ENCODE results near the gene RASL11B.
"Not testable (repeated sequence)": the region's sequence is repeated elsewhere in the genome, so short reads cannot be mapped to it uniquely, and the experiment has no call there.

The RASL11B gene, protein sequence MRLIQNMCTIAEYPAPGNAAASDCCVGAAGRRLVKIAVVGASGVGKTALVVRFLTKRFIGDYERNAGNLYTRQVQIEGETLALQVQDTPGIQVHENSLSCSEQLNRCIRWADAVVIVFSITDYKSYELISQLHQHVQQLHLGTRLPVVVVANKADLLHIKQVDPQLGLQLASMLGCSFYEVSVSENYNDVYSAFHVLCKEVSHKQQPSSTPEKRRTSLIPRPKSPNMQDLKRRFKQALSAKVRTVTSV

DNA sequence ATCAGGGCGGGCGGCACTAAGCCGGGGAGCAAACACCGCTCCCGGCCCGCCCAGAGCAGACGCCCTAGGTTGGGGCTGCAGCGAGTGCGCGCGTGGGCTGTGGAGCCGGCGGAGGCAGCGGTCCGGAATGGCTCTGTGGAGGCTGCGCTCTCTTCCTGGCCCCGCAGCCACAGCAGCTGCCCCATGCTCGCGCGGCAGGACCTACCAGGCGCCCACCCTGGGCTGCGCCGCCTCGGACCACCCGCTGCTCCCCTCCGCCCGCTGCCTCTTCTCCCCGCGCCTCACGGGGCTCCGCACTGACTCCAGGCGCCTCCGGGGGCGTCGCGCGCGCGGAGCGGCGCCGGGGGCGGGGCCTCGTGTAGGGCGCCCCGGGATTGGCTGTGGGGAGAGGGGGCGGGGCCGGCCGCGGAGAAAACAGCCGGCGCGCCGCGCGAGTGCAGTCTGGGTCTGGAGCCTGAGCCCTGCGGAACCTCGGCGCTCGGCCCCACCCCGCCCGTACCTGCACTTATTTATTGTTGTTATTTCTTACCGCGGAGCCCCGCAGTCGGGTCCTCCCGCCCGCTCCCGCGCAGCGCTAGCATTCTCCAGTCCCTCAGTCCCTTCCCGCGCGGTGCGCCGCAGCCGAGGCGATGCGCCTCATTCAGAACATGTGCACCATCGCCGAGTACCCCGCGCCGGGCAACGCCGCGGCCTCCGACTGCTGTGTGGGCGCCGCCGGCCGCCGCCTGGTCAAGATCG is at the start of gene RASL11B:
RASL11B (plus strand) TSS at position 439 of the 738 bp plus-strand sequence; CDS start at position 630, 191 bp downstream.
- peak; percentile 61 to 63 (median 61) for DNase-seq (ENCODE audit: low read depth in 2 of 3, low spot score in 2 of 3)

DNA sequence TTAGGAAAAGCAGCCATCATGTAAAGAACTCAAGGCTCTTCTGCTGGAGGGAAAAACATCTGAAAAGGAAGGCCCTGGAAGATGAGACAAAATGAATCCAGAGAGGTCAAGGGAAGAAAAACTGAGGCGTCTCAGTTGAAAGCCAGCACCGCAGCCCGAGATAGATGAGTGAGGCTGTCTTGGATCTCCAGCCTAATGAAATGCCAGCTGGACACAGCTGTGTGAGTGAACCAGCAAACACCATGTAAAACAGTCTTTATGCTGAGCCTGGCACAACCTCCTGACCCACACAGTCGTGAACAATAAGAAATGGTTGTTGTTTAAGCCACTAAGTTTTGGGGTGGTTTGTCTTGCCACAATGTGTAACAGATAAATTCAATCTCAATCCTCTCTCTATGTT is 48.6 kb upstream of the RASL11B start:
- no peak for DNase-seq (ENCODE audit: low read depth in 2 of 3, low spot score in 2 of 3)

DNA sequence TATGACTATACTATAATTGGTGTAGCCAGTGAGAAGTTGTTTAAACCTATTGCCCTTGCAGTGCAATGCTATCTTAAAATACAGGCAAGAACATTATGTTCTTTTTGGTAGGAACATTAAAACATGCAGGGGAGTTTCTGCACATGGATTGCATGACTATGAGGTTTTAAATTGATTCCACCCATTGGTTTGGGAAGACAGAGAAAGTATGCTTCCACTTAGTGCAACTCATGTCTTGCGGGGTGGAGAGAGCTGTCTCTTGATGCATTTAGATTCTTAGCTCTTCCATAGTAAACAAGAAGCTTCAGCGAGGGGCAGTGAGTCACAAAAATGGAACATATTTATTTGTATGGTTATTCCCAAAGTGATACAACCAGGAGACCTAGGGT is 39.5 kb upstream of the RASL11B start:
- DNase-seq (ENCODE audit: low read depth in 2 of 3, low spot score in 2 of 3), result no peak

DNA sequence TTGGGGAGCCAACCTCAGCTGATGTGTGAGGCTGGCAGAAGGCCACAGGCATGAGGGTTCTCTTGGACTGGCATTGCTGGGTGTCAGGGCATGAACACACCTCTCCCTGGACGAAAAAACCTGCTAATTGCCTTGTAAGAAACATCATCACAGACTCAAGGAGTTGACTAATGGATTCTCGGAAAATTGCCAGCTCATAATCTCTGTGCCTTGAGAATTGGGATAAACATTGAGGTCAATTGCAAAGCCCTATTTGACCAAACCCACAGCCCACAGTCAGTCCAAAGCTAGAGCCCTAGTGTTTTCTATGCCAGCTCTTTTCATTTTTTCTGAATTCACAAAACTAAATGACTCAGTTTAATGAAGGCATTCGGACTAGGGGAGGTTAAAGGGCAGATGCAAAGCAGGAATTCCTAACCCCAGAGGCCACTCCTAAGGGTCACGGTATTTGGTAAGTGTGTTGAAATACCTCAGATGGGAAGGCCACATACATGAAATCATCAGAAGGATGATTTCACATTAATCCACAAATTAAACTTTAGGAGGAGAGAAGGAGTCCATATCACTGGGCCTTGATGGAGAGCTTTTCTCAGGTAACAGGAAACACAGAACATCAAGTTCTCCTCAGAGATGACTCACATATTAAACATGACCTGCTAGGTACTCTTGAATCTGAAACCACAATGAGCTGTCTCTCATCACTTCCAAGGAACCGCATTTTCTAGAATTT is 39.0 kb upstream of the RASL11B start:
- DNase-seq (ENCODE audit: low read depth in 2 of 3, low spot score in 2 of 3), result no peak

DNA sequence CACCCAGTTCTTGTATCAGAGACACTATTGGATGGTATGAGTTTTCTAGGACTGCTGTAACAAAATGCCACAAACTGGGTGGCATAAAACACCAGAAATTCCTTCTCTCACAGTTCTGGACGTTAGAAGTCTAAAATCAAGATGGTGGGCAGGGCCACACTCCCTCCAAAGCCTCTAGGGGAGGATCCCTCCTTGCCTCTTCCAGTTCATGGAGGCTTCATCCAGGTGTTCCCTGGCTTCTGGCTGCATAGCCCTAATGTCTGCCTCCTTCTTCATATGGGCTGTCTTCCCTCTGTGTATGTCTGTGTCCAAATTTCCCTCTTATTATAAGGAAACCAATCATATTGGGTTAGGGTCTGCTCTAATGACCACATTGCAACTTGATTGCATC is 38.4 kb upstream of the RASL11B start:
- no peak for DNase-seq (ENCODE audit: low read depth in 2 of 3, low spot score in 2 of 3)

DNA sequence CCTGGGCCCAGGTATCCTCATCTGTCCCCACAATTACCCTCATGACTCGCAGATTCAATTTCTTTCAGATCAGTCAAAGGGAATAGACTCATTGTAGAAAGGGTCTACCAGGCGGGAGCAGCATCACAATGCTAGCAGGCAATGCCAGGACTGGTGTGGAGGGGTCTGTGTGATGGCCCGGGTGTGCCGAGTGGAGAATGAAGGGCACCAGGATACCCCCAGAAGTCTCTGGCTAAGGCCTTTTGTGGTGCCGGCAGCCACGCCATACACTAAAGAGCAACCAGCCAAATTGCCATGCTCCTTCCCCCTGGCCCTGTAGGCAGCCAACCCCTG is 37.9 kb upstream of the RASL11B start:
- no peak for DNase-seq (ENCODE audit: low read depth in 2 of 3, low spot score in 2 of 3)

DNA sequence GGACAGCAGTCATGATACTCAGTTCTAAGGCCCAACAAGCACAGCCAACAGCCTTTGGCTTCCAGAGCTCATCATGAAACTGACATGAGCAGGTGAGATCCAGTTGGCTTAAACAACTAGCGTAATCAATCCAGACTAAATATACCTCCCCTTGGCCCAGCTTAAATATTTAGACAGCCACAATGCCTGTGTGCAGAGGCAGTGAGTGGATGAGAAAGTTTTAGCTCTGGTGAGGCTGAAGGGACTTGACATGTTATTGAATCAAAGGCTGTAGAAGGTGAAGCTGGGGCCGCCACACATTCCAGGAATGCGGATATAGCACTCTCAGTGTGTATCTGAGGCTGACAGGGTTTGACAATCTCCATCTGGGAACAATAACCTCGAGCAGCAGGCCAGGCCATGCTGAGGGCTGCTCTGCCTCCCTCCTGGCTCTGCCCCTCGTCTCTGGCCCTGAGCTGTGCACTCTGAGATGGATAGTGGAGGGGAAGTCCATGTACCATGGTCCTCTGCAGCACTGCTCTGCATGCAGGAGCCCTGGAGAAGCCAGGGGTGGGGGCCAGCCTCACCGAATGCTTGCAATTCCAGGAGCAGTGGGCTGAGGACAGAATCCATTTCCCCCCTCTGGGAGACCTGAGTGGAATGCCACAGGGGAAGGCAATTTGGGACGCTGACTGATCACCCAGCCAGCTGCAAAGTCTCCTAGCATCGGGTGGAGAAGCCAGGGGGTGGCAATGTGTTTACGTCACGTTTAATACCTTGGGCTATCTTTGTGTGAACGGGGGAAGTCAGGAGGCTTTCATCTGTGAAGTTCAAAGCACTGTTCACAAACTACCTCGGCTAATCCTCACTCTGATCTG is 37.3 kb upstream of the RASL11B start:
- no peak for DNase-seq (ENCODE audit: low read depth in 2 of 3, low spot score in 2 of 3)

DNA sequence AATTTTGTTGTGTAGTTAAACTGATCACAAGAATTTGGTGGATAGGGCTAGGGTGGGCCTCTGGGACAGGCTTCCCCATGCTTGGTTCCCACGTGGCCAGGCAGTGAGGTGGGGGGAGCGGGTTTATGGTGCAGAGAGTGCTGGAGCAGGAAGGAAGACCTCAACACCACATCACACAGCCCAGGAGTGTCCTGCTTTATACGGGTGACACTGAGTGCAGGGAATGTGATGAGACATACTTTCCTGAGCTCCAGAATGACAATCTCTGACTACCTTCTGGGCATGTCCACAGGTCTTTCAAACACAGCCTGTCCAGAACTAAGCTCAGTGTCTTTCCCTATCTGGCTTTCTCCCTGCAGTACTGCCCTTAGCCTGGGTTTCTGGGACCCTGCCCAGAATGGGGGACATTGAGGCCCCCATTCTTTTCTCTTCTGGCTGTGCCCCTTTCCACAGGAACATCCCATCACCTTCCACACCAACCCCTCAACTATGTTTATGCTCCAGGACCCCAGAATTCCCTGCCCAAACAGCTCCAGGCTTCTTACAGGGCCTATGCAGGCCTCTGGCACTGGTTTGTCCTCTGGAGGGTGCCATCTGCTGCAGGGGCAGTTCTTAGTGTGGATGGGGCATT is 36.5 kb upstream of the RASL11B start:
- no peak for DNase-seq (ENCODE audit: low read depth in 2 of 3, low spot score in 2 of 3)

DNA sequence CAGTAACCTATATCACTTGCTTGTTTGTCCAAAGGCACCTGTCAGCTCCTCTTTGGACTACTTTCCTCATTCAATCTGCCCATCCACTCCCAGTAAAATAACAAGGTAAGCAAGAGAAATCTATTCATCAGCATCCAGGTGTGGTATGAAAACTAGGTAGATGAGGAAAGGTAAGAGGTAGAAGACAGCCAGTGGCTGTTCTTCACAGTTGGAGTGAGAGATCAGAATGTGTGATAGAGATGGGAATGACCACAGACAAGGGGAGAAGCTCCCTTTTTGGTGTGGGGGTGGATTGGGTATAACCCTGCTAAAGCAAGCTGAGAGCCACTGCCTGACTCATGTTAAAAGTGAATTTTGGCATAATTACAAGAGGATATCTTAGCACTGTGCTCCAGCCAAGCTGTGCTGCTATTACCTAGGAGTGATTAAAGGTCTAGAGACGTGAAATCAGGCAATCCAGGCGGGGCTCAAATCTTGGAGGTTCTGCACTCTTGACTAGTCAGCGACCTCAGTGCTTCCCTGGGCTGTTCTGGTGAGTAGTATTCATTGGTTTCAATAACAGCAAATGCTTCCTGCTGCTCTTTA is 28.1 kb upstream of the RASL11B start:
- DNase-seq (ENCODE audit: low read depth in 2 of 3, low spot score in 2 of 3), result no peak

DNA sequence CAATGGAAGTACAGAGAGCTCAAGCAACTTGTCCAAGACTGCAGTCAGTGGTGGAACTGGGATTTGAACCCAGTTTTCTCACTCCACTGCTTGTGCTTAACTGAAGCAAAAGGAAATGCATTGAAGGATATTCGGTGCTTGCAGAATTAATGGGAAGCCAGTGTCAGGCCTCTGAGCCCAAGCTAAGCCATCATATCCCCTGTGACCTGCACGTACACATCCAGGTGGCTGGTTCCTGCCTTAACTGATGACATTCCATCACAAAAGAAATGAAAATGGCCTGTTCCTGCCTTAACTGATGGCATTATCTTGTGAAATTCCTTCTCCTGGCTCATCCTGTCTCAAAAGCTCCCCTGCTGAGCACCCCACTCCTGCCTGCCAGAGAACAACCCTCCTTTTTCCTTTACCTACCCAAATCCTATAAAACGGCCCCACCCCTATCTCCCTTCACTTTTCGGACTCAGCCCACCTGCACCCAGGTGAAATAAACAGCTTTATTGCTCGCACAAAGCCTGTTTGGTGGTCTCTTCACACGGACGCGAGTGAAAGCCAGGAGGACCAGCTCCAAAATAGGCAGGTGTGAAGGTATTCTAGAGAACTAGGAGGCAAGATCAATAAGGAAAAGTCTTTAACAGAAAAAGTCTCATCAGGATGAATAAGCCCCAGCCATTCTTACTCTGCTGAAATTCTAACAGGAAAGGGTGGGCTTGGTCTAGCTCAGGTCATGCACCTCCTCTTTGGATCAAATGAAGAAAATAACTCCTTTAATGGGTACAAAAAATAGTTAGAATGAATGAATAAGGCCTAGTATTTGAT is 27.3 kb upstream of the RASL11B start:
- not testable (repeated sequence) for DNase-seq (ENCODE audit: low read depth in 2 of 3, low spot score in 2 of 3)

DNA sequence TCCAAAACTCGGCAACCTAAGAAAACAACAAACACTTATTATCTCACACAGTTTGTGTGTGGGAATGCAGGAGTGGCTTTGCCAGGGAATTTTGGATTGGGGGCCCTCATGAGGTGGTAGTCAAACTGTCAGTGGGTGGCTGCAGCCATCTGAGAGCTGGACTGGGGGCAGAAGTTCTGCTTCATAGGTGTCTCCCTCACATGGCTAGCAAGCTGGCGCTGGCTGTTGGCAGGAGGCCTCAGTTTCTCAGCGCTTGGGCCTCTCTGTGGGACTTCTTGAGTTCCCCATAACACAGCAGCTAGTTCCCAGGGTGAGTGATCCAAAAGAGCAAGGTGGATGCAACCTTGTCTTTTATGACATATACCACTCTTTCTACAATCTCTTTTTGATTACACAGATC is 26.0 kb upstream of the RASL11B start:
- no peak for DNase-seq (ENCODE audit: low read depth in 2 of 3, low spot score in 2 of 3)

DNA sequence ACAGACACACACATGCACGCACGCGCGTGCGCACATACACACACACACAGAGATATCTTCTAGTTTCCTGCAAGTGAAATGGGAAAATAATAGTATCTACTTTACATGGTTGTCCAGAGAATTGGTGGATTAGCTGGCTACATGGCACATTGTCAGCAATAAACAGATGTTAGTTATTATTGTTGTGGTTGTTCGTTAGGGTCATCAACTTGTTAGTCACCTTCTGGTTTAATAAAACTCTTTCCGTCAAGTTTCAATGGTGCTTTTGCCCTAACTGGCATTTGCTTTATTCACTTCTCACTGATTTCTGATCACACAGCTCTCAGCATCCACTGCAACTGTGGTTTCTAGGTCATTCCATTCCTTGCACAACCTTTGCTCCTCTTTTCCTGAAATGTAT is 25.4 kb upstream of the RASL11B start:
- no peak for DNase-seq (ENCODE audit: low read depth in 2 of 3, low spot score in 2 of 3)

DNA sequence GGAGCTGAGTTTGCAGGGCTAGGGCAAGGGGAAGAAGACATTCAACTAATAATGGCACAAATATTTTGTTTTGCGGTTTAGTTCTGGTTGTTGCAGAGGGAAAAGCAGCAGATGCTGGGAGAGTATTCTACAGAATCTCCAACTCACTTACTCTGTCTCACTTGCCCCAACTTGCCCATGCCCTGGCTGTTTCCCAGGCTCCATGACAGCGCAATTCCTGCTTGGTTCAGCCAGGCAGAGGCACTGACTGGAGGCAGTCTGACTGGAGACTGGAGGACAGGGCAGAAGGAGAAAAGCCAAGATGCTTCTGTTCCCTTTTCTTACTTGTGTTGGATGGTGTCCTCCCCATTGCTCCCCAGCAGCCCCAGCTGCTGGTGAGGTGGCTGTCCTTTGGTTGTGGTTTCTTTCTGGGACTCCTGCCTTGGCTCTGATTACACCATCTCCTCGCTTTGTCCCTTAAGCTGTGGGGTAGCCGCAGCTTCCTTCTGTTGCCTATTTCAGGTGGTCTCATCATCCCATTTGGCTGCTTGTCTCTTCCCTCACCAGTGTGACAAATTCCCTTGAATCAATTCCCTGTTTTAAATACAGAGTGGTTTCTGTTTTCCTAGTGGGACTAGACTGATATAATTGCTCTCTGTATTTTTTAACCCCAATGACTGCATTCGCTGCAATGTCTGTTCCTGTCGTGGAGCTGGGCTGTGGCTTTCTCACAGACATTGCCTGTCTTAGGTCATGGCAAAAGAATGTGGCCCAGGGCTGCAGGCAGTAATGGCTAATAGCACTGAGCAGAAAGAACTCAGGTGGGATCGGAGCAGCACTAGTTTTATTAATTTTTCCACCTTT is 24.2 kb upstream of the RASL11B start:
- DNase-seq (ENCODE audit: low read depth in 2 of 3, low spot score in 2 of 3), result no peak

DNA sequence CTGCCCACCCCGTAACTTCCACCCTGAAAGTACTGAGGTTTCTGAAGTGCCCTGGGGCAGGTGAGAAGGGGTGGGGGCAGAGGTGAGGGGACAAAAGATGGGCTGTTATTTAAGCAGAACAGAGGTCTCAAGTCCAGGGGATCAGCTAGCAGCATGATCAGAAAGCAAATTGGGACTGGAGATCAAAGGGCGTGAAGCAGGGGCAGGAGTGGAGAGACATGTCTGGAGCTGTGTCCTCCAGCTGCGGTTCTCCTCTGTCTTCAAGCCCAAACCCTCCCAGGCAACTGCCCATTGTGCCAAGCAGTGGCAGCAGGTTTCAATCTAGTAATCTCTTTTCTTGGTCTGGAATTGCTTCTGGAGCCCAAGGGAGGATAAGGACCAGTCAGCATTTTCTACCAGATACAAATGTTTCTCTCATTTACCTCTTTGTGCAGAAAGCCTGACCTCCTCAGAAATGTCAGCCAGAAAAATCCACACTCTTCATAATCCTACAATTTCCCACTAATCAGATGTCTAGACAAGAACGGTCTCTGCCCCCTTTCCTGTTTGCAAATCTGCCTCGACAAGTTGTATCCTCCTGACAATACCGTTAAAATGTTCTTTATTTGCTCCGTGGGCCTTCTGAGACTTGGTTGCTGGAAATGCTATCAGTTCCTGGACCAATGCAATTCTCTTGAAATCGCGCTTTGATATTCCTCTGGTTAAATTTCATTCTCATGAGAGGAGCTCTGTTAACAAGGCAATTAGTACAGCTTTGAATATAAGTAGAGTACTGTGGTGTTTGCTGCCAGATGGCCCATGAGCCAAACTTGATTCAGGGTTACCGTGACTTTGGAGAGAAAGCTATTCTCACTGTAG is 23.2 kb upstream of the RASL11B start:
- DNase-seq (ENCODE audit: low read depth in 2 of 3, low spot score in 2 of 3), result no peak

DNA sequence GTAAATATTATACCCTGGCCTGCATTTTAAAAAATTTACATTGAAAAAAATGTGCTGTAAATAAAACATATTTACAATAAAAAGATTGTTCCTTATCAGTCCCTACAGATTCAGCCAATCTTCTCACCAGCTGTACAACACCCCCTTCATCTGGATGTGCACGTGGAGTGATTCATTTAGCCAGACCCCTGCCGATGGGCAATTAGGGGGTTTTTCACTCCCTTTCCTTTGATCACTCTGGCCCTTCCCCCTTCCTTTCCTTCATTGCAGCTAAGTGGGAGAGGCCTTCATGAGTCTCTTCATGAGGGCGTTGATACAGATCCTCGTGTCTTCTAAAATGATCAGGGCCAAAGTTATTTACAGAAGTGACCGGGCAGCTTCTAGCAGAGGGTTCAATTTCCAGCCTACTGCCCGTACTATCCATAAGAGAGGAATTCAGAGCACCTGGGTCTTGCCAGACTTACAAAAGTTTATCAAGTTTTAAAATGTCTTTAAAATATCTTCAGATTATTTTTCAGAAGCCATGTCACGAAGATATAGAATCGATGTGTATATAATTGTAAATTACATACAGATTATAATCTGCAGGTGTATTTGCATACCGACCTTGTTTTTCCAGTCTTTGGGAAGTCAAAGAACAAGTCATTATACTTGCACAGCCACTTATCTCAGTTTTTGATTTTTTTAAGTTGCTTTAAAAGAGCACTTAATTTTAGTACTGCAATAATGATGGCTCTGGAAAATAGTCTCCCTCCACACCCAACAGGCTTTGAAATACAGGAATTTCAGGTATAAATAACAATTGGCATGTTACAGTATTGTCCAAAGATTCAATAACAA is 21.4 kb upstream of the RASL11B start:
- no peak for DNase-seq (ENCODE audit: low read depth in 2 of 3, low spot score in 2 of 3)

DNA sequence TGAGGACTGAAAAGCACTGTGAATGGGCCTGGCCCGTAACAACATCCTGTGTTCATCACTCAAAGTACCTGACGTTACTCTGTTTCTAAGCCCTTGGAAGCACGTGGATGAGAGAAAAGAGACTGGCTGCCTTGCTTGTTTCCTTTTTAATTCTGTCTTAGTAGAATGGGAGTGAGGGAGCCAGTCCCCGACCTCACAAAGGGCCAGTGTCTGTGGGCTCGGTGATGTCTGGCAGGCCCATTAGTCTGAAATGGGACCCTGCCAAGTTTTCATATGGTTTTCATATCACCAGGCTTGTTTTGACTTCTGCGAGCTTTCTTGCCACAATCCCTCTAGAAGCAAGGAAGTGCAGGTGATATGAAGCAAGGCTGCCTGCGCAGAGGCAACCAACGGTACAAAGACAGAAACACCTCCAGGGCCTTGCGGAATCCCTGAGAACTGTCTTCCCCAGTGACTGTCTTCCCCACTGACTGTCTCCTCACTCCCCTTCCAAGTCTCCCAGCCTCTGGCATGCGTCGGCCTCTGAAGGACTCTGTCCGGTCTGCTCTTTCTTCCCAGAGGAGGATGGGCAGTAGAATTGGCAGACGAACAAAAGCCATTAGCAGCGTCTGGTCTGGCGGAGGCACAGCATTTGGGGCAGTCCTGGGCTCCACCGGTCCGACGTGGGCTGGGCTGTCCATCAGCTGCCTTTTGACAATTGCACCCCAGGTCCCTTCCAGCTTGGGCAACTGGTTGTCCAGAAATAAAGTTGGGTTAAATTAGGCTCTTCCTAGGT is 20.2 kb upstream of the RASL11B start:
- DNase-seq (ENCODE audit: low read depth in 2 of 3, low spot score in 2 of 3), result no peak

Data from activated CD8-positive, alpha-beta memory T cell treated with anti-CD3 and anti-CD28 coated beads for 48 hours (primary cell).